ENCODE data around the gene GTF3C1.

- TF ChIP-seq, protein P1, sequence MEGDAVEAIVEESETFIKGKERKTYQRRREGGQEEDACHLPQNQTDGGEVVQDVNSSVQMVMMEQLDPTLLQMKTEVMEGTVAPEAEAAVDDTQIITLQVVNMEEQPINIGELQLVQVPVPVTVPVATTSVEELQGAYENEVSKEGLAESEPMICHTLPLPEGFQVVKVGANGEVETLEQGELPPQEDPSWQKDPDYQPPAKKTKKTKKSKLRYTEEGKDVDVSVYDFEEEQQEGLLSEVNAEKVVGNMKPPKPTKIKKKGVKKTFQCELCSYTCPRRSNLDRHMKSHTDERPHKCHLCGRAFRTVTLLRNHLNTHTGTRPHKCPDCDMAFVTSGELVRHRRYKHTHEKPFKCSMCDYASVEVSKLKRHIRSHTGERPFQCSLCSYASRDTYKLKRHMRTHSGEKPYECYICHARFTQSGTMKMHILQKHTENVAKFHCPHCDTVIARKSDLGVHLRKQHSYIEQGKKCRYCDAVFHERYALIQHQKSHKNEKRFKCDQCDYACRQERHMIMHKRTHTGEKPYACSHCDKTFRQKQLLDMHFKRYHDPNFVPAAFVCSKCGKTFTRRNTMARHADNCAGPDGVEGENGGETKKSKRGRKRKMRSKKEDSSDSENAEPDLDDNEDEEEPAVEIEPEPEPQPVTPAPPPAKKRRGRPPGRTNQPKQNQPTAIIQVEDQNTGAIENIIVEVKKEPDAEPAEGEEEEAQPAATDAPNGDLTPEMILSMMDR (IDR thresholded peaks at IDR 0.05; ENCODE audit: low read depth, low read length), result no peak
- TF ChIP-seq POLR2A (IDR thresholded peaks at IDR 0.05; ENCODE audit: extremely low read depth, insufficient read length), result no peak
These were observed 34.9 kb downstream of the GTF3C1 start for GRCh38 chr16:27514806-27515205.

Measured in NB4 (cell line).